Measurements from ENCODE around the gene MLLT1. TPM values are rescaled to one million over a fixed set of nuclear protein-coding genes. Genes with fewer than 3 reads are reported as not detected.

Gene MLLT1, protein sequence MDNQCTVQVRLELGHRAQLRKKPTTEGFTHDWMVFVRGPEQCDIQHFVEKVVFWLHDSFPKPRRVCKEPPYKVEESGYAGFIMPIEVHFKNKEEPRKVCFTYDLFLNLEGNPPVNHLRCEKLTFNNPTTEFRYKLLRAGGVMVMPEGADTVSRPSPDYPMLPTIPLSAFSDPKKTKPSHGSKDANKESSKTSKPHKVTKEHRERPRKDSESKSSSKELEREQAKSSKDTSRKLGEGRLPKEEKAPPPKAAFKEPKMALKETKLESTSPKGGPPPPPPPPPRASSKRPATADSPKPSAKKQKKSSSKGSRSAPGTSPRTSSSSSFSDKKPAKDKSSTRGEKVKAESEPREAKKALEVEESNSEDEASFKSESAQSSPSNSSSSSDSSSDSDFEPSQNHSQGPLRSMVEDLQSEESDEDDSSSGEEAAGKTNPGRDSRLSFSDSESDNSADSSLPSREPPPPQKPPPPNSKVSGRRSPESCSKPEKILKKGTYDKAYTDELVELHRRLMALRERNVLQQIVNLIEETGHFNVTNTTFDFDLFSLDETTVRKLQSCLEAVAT
- total RNA-seq: 29.8 and 40.4 TPM in 2 replicates

DNA sequence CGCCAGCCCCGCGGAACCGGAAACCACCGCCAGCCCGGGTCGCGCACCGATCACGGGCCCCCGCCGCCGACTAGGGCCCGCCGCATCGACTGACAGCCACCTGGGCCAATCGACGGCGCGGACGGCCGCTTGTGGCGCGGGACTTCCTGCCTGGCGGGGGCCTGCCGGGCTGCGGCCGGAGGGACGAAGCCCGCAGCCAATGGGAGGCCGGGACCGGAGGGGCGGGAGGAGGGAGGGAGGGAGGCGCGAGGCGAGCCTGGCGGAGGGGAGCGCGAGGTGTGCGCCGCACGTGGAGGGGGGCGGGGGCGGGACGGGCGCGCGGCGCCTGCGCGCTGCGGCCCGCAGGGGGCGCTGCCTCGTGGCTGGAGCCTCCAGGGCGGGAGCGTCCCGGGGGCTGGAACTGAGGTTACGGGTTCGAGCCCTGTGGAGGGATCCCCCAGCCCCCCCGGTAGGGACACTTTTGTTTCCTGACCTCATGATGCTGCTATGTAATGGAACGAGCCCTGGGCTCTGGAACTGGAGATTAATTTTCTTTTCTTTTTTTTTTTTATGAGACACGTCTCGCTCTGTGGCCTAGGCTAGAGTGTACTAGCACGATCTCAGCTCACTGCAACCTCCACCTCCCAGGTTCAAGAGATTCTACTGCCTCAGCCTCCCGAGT, at the start of gene MLLT1:
TSS of gene MLLT1 (minus strand) at position 45 of the 661 bp plus-strand sequence. CDS start 191 bp downstream, outside the sequence.

Other genes starting within 250 kb of the MLLT1 start
- gene RFX2, start 169.5 kb downstream of the MLLT1 start, total RNA-seq: 5.3 and 5.7 TPM in 2 replicates
- not detected in 2 replicates for gene ACSBG2, start 144.3 kb downstream of the MLLT1 start, total RNA-seq
- gene ACER1, start 53.6 kb upstream of the MLLT1 start, total RNA-seq: not detected in 2 replicates
- 203 and 247 TPM in 2 replicates for gene CLPP, start 81.6 kb upstream of the MLLT1 start, total RNA-seq
- gene ALKBH7, start 92.8 kb upstream of the MLLT1 start, total RNA-seq: 75.1 and 134 TPM in 2 replicates
- 0.65 and 2.9 TPM in 2 replicates for gene PSPN, start 96.0 kb upstream of the MLLT1 start, total RNA-seq
- 39.4 and 44.6 TPM in 2 replicates for gene GTF2F1, start 113.2 kb upstream of the MLLT1 start, total RNA-seq
- 177 and 285 TPM in 2 replicates for gene KHSRP, start 144.8 kb upstream of the MLLT1 start, total RNA-seq
- gene SLC25A41, start 153.8 kb upstream of the MLLT1 start, total RNA-seq: not detected in 2 replicates
- gene SLC25A23, start 179.8 kb upstream of the MLLT1 start, total RNA-seq: 76.3 and 177 TPM in 2 replicates
- 33.6 and 79.1 TPM in 2 replicates for gene CRB3, start 184.3 kb upstream of the MLLT1 start, total RNA-seq
- gene DENND1C, start 201.8 kb upstream of the MLLT1 start, total RNA-seq: 0.81 and 2.0 TPM in 2 replicates
- 4.6 and 15.2 TPM in 2 replicates for gene TUBB4A, start 222.3 kb upstream of the MLLT1 start, total RNA-seq

Measured in mesangial cell (primary cell).